NCI-H2227 treated with DMSO at 0.1 percent for 48 hours (cell line): ENCODE results near the gene PPP6R2.

Experiments used
- DNase-seq: peaks from one replicate; lab custom pipeline; 2025; lab: John Stamatoyannopoulos, UW

Gene PPP6R2

DNA sequence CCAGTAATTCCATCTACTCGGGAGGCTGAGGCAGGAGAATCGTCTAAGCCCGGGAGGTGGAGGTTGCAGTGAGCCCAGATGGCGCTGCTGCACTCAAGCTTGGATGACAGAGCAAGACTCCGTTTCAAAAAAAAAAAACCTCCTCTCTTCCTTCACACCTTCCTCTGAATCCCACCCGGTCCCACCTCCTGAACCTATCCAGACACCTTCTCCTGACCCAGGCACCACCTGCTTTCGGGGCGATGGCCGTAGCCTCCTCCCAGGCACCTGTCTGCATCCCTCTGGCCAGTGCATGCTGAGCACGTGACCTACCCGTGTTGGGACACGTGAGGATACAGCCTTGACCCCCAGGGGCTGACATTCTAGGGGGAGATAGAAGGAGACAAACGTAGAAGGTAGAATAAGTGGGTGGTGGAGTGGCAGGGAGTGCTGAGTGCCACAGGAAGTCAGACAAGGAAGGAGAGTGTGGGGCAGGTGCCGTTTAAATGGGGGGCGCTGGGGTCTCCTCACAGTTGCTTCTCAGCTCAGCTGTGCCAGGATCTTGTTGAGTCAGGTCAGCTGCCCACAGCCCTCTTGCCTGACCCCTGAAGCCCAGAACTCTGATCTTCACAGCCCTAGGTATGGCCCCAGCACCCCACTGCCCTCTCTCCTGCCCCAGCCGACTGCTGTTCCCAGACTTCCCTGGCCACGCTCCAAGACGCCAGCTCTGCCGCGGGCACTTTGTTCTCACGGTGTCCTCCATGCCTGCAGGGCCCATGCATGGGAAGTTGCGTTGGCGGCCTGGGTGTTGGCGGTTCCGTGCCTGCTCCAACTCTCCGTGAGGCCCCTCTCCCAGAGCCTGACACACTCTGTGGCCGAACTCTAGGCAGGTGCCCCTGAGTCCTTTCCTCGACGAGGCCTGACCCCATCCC is 142.3 kb downstream of the PPP6R2 start:
- DNase-seq, result no peak

- DNase-seq, result no peak
Observed at GRCh38 chr22:50486561-50487289, 143.6 kb downstream of the PPP6R2 start, which contains the start of gene MIOX. TSS of gene MIOX (plus strand) at chr22:50486859. CDS start at chr22:50486898, 39 bp downstream.

- no peak for DNase-seq
Observed at GRCh38 chr22:50487290-50488005, 144.3 kb downstream of the PPP6R2 start.

- no peak for DNase-seq
Observed at GRCh38 chr22:50488006-50488677, 145.0 kb downstream of the PPP6R2 start.

- no peak for DNase-seq
Observed at GRCh38 chr22:50488886-50489285, 145.8 kb downstream of the PPP6R2 start.

DNA sequence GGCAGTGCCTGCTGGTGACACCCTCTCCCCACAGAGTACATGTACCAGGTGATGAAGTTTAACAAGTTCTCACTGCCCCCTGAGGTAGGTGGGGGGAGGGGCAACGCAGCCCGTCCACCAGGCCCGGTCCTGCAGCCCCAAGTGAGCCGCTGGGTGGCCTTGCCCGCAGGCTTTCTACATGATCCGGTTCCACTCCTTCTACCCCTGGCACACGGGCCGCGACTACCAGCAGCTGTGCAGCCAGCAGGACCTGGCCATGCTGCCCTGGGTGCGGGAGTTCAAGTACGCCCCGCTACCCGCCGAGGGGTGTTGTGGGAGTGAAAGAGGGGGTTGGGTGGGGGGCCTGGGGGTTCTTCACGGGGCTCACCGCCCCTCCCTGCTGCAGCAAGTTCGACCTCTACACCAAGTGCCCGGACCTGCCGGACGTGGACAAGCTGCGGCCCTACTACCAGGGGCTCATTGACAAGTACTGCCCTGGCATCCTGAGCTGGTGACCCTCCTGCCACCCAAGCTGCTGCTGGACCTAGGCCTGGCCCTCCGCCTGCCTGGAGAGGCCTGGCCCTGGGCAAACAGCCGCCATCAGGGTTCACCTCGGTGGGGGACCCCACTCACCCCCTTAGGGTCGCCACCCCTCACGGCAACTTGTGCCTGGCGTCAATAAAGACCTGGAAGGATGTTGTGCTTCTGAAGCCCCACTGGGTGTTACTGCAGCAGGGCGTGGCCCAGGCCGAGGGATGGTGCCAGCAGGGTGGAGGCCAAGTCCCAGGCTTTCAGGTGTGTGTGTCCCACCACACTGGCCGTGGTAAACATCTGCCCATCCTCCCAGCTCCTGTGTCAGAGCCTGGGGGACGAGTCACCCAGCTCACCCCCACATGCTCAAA is 146.5 kb downstream of the PPP6R2 start:
- DNase-seq, result no peak

- DNase-seq, result no peak
Observed at GRCh38 chr22:50490531-50491308, 147.6 kb downstream of the PPP6R2 start.
